Astrocyte of the spinal cord (primary cell): Measurements from ENCODE around the gene TTC28.
A peak's percentile ranks its signal among the peaks of the same experiment; 100 is the strongest.

Source experiments
- DNase-seq: peaks from one replicate; pipeline ENCODE4 v3.0.0; 2011; ENCODE audit warnings: low read depth, low spot score
- H3K4me3 ChIP-seq: 2 replicates; pipeline ENCODE4 v1.5.1; 2011; ENCODE audit warnings: low read depth, mild to moderate bottlenecking, low read length, moderate library complexity
- in situ Hi-C: cut with HindIII; loops from 2 replicates; pipeline ENCODE4 v1.10.0; 2017; ENCODE audit warnings: low sequenced_read_pairs
- TF ChIP-seq, protein P1 (sequence below): IDR thresholded peaks from 2 replicates; pipeline ENCODE4 v1.5.1; 2012; ENCODE audit warnings: low read depth, mild to moderate bottlenecking, low read length, inconsistent platforms

Gene TTC28

DNA sequence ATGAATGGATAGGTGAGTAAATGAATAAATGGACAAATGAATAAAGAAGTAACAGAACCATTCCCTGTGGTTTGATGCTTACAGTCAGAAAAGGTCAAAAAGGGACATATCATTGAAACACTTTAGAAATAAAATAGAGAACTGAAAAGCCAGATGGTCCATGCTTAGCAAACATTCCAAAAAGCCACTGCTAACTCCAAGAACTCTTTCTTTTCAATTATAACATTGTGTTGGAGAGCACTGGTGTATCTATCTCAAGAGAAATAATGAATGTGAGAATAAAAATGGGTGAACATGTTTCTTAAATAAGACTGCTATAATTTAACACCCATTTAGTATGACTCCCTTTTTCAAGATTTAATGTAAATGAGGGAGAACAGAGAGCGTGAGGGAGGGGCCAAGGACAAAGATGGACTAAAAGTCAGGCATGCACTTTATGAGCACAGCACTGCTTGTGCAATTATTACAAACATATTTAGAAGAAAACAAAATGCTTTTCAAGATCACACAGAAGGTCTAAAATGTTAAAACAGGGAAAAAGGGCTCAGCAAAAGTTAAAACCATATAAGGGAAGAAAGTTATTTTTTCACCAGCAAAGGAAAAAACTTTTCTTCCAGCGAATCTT is 536.3 kb downstream of the TTC28 start:
- TF ChIP-seq, protein P1, sequence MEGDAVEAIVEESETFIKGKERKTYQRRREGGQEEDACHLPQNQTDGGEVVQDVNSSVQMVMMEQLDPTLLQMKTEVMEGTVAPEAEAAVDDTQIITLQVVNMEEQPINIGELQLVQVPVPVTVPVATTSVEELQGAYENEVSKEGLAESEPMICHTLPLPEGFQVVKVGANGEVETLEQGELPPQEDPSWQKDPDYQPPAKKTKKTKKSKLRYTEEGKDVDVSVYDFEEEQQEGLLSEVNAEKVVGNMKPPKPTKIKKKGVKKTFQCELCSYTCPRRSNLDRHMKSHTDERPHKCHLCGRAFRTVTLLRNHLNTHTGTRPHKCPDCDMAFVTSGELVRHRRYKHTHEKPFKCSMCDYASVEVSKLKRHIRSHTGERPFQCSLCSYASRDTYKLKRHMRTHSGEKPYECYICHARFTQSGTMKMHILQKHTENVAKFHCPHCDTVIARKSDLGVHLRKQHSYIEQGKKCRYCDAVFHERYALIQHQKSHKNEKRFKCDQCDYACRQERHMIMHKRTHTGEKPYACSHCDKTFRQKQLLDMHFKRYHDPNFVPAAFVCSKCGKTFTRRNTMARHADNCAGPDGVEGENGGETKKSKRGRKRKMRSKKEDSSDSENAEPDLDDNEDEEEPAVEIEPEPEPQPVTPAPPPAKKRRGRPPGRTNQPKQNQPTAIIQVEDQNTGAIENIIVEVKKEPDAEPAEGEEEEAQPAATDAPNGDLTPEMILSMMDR = no peak
- H3K4me3 ChIP-seq = no peak overlapping the region
- in situ Hi-C loops = no loop called here
- DNase-seq = no peak

DNA sequence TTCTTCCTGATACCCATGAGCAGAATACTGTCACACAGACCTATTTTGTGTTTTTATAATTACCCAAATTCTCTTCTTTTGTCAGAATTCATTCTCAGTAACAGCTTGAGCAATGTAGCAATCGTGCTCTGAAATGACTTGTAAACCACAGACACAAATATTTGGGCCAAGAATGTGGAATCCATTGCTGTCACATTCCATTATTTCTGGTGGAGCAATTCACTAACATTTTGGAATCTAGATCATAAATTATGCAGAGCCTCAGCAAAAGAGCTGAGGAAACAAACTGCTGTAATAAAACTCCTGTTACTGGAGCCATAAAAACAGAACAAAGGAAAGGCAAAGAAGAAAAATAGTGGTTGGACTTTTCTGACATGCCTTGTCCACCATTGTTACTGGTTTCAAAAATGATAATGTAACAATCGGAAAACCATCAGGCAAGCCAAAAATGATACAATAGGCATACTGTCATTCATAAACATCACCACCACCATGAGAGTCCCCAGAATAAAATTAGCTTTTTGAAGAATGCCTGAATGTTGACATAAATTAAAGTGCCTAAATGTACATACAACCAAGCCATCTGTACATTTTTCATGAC is 537.2 kb downstream of the TTC28 start:
- no peak overlapping the region for H3K4me3 ChIP-seq
- in situ Hi-C loops = no loop called here
- TF ChIP-seq, protein P1 = no peak
- peak; percentile 87 for DNase-seq

DNA sequence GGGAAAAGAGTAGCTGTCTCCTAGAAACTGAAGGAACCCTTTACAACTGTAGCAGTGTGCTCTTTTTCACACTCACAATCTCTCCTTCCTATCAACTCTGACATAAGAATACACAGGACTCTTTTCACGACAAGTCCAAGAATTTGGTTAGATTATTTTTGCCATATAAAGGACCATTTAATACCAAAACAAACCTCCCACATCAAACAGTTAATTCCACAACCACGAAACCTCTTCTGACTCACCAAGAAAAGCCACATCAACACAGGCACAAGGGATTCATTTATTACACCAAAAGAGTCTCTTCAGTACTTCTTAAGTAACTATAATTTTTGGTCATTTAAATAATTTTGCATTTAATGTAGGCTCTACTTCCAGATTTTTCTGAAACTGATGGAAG is 538.0 kb downstream of the TTC28 start:
- peak; percentile 84 for DNase-seq
- in situ Hi-C loops = no loop called here
- TF ChIP-seq, protein P1 = no peak
- no peak overlapping the region for H3K4me3 ChIP-seq

DNA sequence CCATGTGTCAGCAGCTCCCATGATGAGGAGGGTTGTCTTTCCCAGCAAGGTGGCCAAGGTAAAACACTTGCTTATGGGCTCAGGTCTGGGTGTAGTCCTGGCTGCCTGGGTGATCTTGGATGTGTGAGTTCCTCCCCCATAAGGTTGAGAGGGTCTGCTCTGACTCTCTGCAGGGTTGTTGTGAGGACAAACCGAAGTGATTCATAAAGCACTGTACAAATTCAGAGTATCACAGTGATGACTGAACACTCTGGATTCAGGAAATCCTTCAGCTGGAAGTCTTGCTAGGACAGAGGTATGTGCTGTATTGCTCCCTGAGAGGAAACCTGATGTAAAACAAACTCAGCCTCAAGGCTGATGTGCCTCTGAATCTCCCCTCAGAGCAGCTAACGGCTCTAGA is 539.7 kb downstream of the TTC28 start:
- peak; percentile 86 for DNase-seq

DNA sequence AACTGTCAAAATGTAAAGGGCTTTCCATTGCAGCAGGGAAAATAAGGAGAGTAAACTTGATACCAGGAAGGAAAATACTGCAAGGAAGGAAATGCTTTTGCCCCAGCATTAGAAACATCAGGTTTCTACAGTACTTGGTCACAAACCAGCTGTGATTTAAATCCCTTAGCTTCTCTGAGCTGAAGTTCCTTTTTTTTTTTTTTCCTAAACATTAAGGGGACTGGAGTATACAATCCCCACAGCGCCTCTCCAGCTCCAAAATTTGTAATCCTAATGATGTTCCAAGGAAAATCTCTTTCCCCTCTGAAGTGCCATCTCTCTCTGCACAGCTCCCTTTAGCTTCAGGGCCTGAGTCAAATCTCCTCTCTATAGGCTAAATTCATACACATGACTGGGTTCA is 540.1 kb downstream of the TTC28 start:
- TF ChIP-seq, protein P1 = no peak
- H3K4me3 ChIP-seq = no peak overlapping the region
- no peak for DNase-seq
- in situ Hi-C loops = no loop called here

More for the DNA sequence above, 539.7 kb downstream of the TTC28 start:
- no peak overlapping the region for H3K4me3 ChIP-seq
- in situ Hi-C loops = no loop called here
- TF ChIP-seq, protein P1 = no peak

DNA sequence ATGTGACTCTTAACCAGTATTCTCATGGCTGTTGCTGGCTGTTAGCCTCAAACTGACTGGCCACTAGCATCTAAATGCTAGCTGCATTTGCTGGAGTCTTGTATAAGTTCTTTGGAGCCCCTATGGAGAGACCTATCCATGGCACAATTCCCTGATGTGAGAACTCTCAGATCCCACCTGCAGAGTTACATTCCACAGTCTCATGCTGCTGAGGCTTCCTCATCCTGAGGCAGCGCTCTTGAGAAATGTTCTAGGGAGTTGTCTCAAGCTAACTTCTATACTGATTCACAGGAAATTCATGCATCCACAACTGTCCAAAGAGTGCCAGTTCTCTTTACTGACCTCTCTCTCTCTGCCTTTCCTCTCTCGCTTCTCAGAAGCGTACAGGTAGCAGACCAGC is 542.6 kb downstream of the TTC28 start:
- peak; percentile 52 for DNase-seq
- in situ Hi-C loops = no loop called here
- H3K4me3 ChIP-seq = no peak overlapping the region

More for the DNA sequence above, 542.6 kb downstream of the TTC28 start:
- TF ChIP-seq, protein P1 = no peak
